GM12878 (cell line): Measurements from ENCODE around the gene EPHA1. TPM values are rescaled to one million over a fixed set of nuclear protein-coding genes. Genes with fewer than 3 reads are reported as not detected.

Experiments used
- ATAC-seq: fragments of 200-7000 bp; cut with Tn5 transposase; 3 replicates; pipeline ENCODE4 v1.9.1; 2020; ENCODE audit warnings: mild to moderate bottlenecking, moderate library complexity
- BruUV-seq: library from RNA; stranded (reverse); fragments of 400-500 nt; replicated peaks from 2 replicates; lab custom pipeline; 2021; lab: Mats Ljungman, UMichigan
- CTCF ChIA-PET: fragments of 300-600 bp; sonication (Branson Sonifier 250); formaldehyde crosslinking; extraction: SDS; loops from one replicate; lab custom pipeline; 2021; ENCODE audit warnings: inconsistent platforms; lab: Yijun Ruan, JAX
- POLR2A ChIA-PET: fragments of 350-600 bp; formaldehyde crosslinking; extraction: SDS; loops from one replicate; lab custom pipeline; 2021; ENCODE audit warnings: inconsistent platforms; lab: Charles Lee
- RAD21 ChIA-PET: fragments of 300-600 bp; sonication (Branson Sonifier 250); formaldehyde crosslinking; loops from one replicate; lab custom pipeline; 2023; ENCODE audit warnings: antibody characterized with exemption; ENCODE audit not compliant: unreplicated experiment; lab: Charles Lee
- SMC1A ChIA-PET: fragments of 300-600 bp; sonication (Branson Sonifier 250); formaldehyde crosslinking; loops from one replicate; lab custom pipeline; 2023; ENCODE audit not compliant: unreplicated experiment, uncharacterized antibody; lab: Charles Lee
- DNase-seq: peaks from one replicate; pipeline ENCODE4 v3.0.0-alpha.2; 2011; ENCODE audit warnings: low read depth, low spot score
- FAIRE-seq: peaks from 3 replicates; lab custom pipeline; 2011; peaks lifted over from hg19 to GRCh38; lab: Jason Lieb, UNC
- H2AFZ ChIP-seq: 2 replicates; pipeline ENCODE4 v1.6.0; 2011; ENCODE audit warnings: low read depth, low read length, control low read depth; ENCODE audit not compliant: control insufficient read depth
- H3K27ac ChIP-seq: 2 replicates; pipeline ENCODE4 v1.5.1; 2011; ENCODE audit warnings: control low read depth; ENCODE audit not compliant: control insufficient read depth, insufficient read depth
- H3K27me3 ChIP-seq, 2 experiments: replicated peaks in 1 of 2; 2 replicates each; pipeline versions ENCODE4 v1.6.0 to v1.6.1; 2011; ENCODE audit warnings: low read length in 1 of 2; ENCODE audit not compliant: control insufficient read depth in 2 of 2, insufficient read depth in 2 of 2
- H3K36me3 ChIP-seq, 2 experiments: 2 replicates each; pipeline ENCODE4 v1.5.1; 2011; ENCODE audit warnings: low read length in 1 of 2; ENCODE audit not compliant: control insufficient read depth in 2 of 2, insufficient read depth in 2 of 2
- H3K4me1 ChIP-seq: 2 replicates; pipeline ENCODE4 v1.6.1; 2011; ENCODE audit warnings: mild to moderate bottlenecking, low read length, moderate library complexity, mixed read lengths; ENCODE audit not compliant: control insufficient read depth, insufficient read depth
- H3K4me2 ChIP-seq: 2 replicates; pipeline ENCODE4 v1.6.0; 2011; ENCODE audit warnings: control low read depth; ENCODE audit not compliant: control insufficient read depth, insufficient read depth
- H3K4me3 ChIP-seq: fragments of 200-600 bp; sonication (generic); 2 replicates; pipeline ENCODE4 v1.5.1; 2016
- H3K79me2 ChIP-seq: 2 replicates; pipeline ENCODE4 v1.6.0; 2011; ENCODE audit warnings: low read length; ENCODE audit not compliant: control insufficient read depth, insufficient read depth
- H3K9ac ChIP-seq: 2 replicates; pipeline ENCODE4 v1.8.0; 2011; ENCODE audit warnings: low read length, control low read depth, mixed read lengths; ENCODE audit not compliant: control insufficient read depth, insufficient read depth
- H3K9me3 ChIP-seq: replicated peaks from 3 replicates; pipeline ENCODE4 v1.5.1; 2011; ENCODE audit warnings: mild to moderate bottlenecking, low read length; ENCODE audit not compliant: control insufficient read depth, insufficient read depth
- H4K20me1 ChIP-seq: 2 replicates; pipeline ENCODE4 v1.6.0; 2011; ENCODE audit not compliant: control insufficient read depth, insufficient read depth
- E4F1 ChIP-seq: fragments of 450-650 bp; IDR thresholded peaks from 2 replicates; pipeline ENCODE4 v1.6.1; 2018; ENCODE audit warnings: borderline replicate concordance, mild to moderate bottlenecking; ENCODE audit not compliant: partially characterized antibody
- ELK1 ChIP-seq: IDR thresholded peaks from 2 replicates; pipeline ENCODE4 v1.6.1; 2012; ENCODE audit warnings: low read depth, low read length, improper control_type of control experiment
- HDGF ChIP-seq: fragments of 450-650 bp; IDR thresholded peaks from 2 replicates; pipeline ENCODE4 v1.6.1; 2016; ENCODE audit warnings: antibody characterized with exemption
- NFYA ChIP-seq: IDR thresholded peaks from 2 replicates; pipeline ENCODE4 v1.6.1; 2011; ENCODE audit warnings: low read depth, mild to moderate bottlenecking, low read length, improper control_type of control experiment, borderline replicate concordance
- PRDM15 ChIP-seq: fragments of 450-650 bp; formaldehyde crosslinking; IDR thresholded peaks from 2 replicates; pipeline ENCODE4 v1.4.0; 2020; ENCODE audit warnings: mild to moderate bottlenecking, moderate library complexity
- RAD51 ChIP-seq: fragments of 450-650 bp; IDR thresholded peaks from 2 replicates; pipeline ENCODE4 v1.6.1; 2016; ENCODE audit warnings: moderate library complexity, mild to moderate bottlenecking, inconsistent platforms
- RFX5 ChIP-seq: IDR thresholded peaks from 2 replicates; pipeline ENCODE4 v1.6.1; 2011; ENCODE audit warnings: low read depth, low read length, improper control_type of control experiment
- SREBF1 ChIP-seq: IDR thresholded peaks from 2 replicates; pipeline ENCODE4 v1.6.1; 2012; ENCODE audit warnings: mild to moderate bottlenecking, low read length
- SREBF2 ChIP-seq: IDR thresholded peaks from 2 replicates; pipeline ENCODE4 v1.6.1; 2012; ENCODE audit warnings: mild to moderate bottlenecking, low read length
- STAT3 ChIP-seq: IDR thresholded peaks from 2 replicates; pipeline ENCODE4 v1.6.1; 2011; ENCODE audit warnings: low read depth, low read length, improper control_type of control experiment
- TAF1 ChIP-seq: IDR thresholded peaks from 2 replicates; pipeline ENCODE4 v1.6.1; 2011; ENCODE audit warnings: mild to moderate bottlenecking, low read depth, low read length, borderline replicate concordance
- ZBTB11 ChIP-seq: fragments of 450-650 bp; formaldehyde crosslinking; IDR thresholded peaks from 2 replicates; pipeline ENCODE4 v1.5.0; 2022; ENCODE audit warnings: mild to moderate bottlenecking, missing genetic modification characterization
- ZSCAN29 ChIP-seq: fragments of 450-650 bp; IDR thresholded peaks from 2 replicates; pipeline ENCODE4 v1.6.1; 2017; ENCODE audit warnings: mild to moderate bottlenecking, moderate library complexity
- WGBS: methylation state at CpG from one replicate; pipeline ENCODE4 v1.1.6; 2016; ENCODE audit warnings: low lambda C conversion rate; ENCODE audit not compliant: insufficient replicate concordance, insufficient coverage; ENCODE audit errors: missing lambda C conversion rate; 5-methylcytosine and 5-hydroxymethylcytosine counted together
- in situ Hi-C: fragments of 300-500 bp; cut with MboI; formaldehyde crosslinking; loops from 9 replicates; pipeline ENCODE4 v1.14.3; 2018; ENCODE audit warnings: mixed read lengths
- intact Hi-C: fragments of 100-400 bp; cut with micrococcal nuclease; formaldehyde crosslinking; loops from one replicate; pipeline ENCODE4 v1.14.2; 2022; ENCODE audit not compliant: unreplicated experiment
- polyA plus RNA-seq, 11 experiments: library from polyadenylated mRNA; depleted of rRNA in 4 of 11; unstranded in 6 of 11; stranded (reverse) in 5 of 11; fragments of >200 nt; fragmentation: Nextera tagmentation in 4 of 11; fragmentation: Illumina TruSeq in 1 of 11; extraction: Ambion mirVana in 4 of 11; extraction: Trizol in 1 of 11; gene quantifications; 1 replicate in 1 of 11; 2 replicates in 10 of 11; pipeline versions ENCODE4 v1.2.1 to v1.2.3, GENCODE V29; 2011 to 2016; ENCODE audit warnings: inconsistent platforms in 2 of 11, missing spikeins in 2 of 11, low read depth in 1 of 11
- total RNA-seq, 4 experiments: library from RNA; depleted of rRNA in 3 of 4; stranded (reverse); fragments of >200 nt in 3 of 4; fragmentation: Illumina TruSeq in 1 of 4; extraction: Trizol in 1 of 4; gene quantifications; 2 replicates each; pipeline versions ENCODE4 v1.2.1 to v1.2.3, GENCODE V29; 2013 to 2021

The EPHA1 gene
- total and polyA plus RNA-seq, 10 of the 15 experiments (the other 5 are each of a cell fraction or from before 2014, with no cell fraction given): 0.11 to 0.35 (median 0.24) TPM; not detected in 6

GRCh38 chr7:143456992-143457793 lies 48.5 kb upstream of the EPHA1 start:
- CTCF ChIA-PET: no interaction called here
- Histone ChIP-seq H2AFZ (no peak overlapping the region), H3K36me3 (no peaks in the 10 kb centered on the region), H3K9me3 (no peaks in the 10 kb centered on the region), H3K4me3 (no peak overlapping the region), H4K20me1 (no peaks in the 10 kb centered on the region), H3K4me2 (no peak overlapping the region), H3K9ac (no peak overlapping the region), H3K4me1 (no peaks in the 10 kb centered on the region), H3K27ac (no peak overlapping the region), H3K27me3 (peaks cover 0 to 4% of the 10 kb centered on the region in 2 experiments; a peak in 1 of 4 replicates), H3K79me2 (no peaks in the 10 kb centered on the region)
- BruUV-seq: no TSS peak
- WGBS: 4% methylated on average over 4 of the region's 4 CpGs
- POLR2A ChIA-PET: no interaction called here
- intact Hi-C loops: no loop called here
- DNase-seq (no peak), ATAC-seq (no peak), FAIRE-seq (no peak)
- RAD21 ChIA-PET: no interaction called here
- in situ Hi-C loops: no loop called here
- SMC1A ChIA-PET: interaction anchor here (1.5 kb wide), 1 partner anchor 15 kb away, joined by 3 read pairs; no protein-coding TSS in a partner anchor
- TF ChIP-seq SREBF2 (no peak), HDGF (no peak), E4F1 (no peak), NFYA (no peak), ZBTB11 (CRISPR knock-in tag) (no peak), STAT3 (no peak), RAD51 (no peak), TAF1 (no peak), ZSCAN29 (no peak), RFX5 (no peak), PRDM15 (CRISPR knock-in tag) (no peak), SREBF1 (no peak), ELK1 (no peak)
